BE2C (cell line): ENCODE data around the gene PSAPL1.

ENCODE experiments used
- DNase-seq: peaks from one replicate; pipeline ENCODE4 v3.0.0-alpha.2; 2020
- H3K27me3 ChIP-seq: fragments of 250-450 bp; sonication (Bioruptor Pico); 2 replicates; pipeline ENCODE4 v1.5.1; 2020; ENCODE audit warnings: mild to moderate bottlenecking
- H3K36me3 ChIP-seq: fragments of 250-450 bp; sonication (Bioruptor Pico); 2 replicates; pipeline ENCODE4 v1.5.1; 2020; ENCODE audit warnings: mild to moderate bottlenecking
- H3K4me1 ChIP-seq: fragments of 250-450 bp; sonication (Bioruptor Pico); 2 replicates; pipeline ENCODE4 v1.5.1; 2020
- H3K4me3 ChIP-seq: 2 replicates; pipeline ENCODE4 v1.5.1; 2011; ENCODE audit warnings: low read depth, low read length
- H3K9me3 ChIP-seq: fragments of 250-450 bp; sonication (Bioruptor Pico); 2 replicates; pipeline ENCODE4 v1.5.1; 2020
- CTCF ChIP-seq: IDR thresholded peaks from 2 replicates; pipeline ENCODE4 v1.5.1; 2012; ENCODE audit warnings: mild to moderate bottlenecking, low read depth, low read length

PSAPL1 gene

DNA sequence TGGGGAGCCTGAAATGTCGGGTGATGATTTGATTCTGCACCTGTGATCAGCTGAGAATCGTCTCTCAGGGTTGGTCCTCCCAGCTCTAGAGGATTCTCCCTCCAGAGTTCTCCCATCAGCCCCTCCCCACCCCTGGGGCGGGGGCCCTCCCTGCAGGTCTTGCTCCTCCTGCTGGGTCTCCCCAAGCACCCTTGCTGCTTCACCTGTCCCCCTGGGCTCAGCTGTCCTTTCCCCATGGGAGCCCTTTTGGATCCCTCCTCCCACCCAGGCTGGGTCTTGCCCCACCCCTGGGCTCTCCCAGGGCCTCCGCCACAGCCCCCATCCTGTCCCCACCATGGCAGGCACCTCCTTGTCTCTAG, 22.2 kb downstream of the PSAPL1 start:
- H3K27me3 ChIP-seq: no peaks in the 10 kb centered on the region
- no peaks in the 10 kb centered on the region for H3K36me3 ChIP-seq
- H3K4me1 ChIP-seq: no peaks in the 10 kb centered on the region
- peak; percentile 4 for DNase-seq
- TF ChIP-seq CTCF: no peak
- H3K4me3 ChIP-seq: no peak overlapping the region
- H3K9me3 ChIP-seq: no peaks in the 10 kb centered on the region

GRCh38 chr4:7411896-7412553, 22.7 kb downstream of the PSAPL1 start:
- no peaks in the 10 kb centered on the region for H3K36me3 ChIP-seq
- TF ChIP-seq CTCF: no peak
- H3K4me3 ChIP-seq: no peak overlapping the region
- no peaks in the 10 kb centered on the region; the same call in 1 of the 2 replicates for H3K27me3 ChIP-seq
- no peaks in the 10 kb centered on the region for H3K4me1 ChIP-seq
- H3K9me3 ChIP-seq: no peaks in the 10 kb centered on the region
- peak; percentile 5 for DNase-seq

- no peaks in the 10 kb centered on the region; the same call in 1 of the 2 replicates for H3K27me3 ChIP-seq
- DNase-seq: no peak
- no peaks in the 10 kb centered on the region for H3K9me3 ChIP-seq
- no peaks in the 10 kb centered on the region for H3K4me1 ChIP-seq
- no peak for TF ChIP-seq CTCF
- H3K4me3 ChIP-seq: no peak overlapping the region
- H3K36me3 ChIP-seq: no peaks in the 10 kb centered on the region
Measured at GRCh38 chr4:7411491-7411890, 23.2 kb downstream of the PSAPL1 start.

GRCh38 chr4:7410446-7410845, 24.3 kb downstream of the PSAPL1 start:
- H3K4me3 ChIP-seq: no peak overlapping the region
- TF ChIP-seq CTCF: no peak

GRCh38 chr4:7408166-7408565, 26.6 kb downstream of the PSAPL1 start:
- no peak overlapping the region for H3K4me3 ChIP-seq
- DNase-seq: no peak
- TF ChIP-seq CTCF: no peak
- H3K4me1 ChIP-seq: no peaks in the 10 kb centered on the region
- no peaks in the 10 kb centered on the region for H3K36me3 ChIP-seq
- no peaks in the 10 kb centered on the region; the same call in 1 of the 2 replicates for H3K27me3 ChIP-seq
- no peaks in the 10 kb centered on the region for H3K9me3 ChIP-seq

More at GRCh38 chr4:7410446-7410845, 24.3 kb downstream of the PSAPL1 start:
- no peaks in the 10 kb centered on the region for H3K9me3 ChIP-seq
- H3K4me1 ChIP-seq: no peaks in the 10 kb centered on the region
- DNase-seq: no peak
- no peaks in the 10 kb centered on the region; the same call in 1 of the 2 replicates for H3K27me3 ChIP-seq
- H3K36me3 ChIP-seq: no peaks in the 10 kb centered on the region

DNA sequence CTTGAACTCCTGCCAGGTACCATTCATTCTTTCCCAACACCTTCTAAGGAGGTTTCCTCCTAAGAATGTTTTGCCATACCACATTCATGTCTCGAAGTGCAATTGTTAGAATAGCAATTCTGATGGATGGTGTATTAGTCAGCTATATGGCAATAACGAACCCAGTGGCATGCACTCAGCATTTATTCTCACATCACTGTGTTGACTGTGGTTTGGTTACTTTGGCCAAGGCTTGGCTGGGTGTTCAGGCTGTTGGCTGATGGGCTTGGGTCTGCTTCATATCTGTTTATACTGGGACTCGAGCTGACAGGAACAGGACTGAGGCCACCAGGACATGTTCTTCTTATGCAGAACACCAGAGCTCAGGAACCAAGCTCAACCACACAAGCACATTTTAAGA, 31.7 kb downstream of the PSAPL1 start:
- TF ChIP-seq CTCF: no peak
- H3K9me3 ChIP-seq: no peaks in the 10 kb centered on the region
- H3K4me3 ChIP-seq: no peak overlapping the region
- no peaks in the 10 kb centered on the region; the same call in 1 of the 2 replicates for H3K27me3 ChIP-seq
- DNase-seq: no peak
- no peaks in the 10 kb centered on the region for H3K36me3 ChIP-seq
- H3K4me1 ChIP-seq: no peaks in the 10 kb centered on the region; the same call in 1 of the 2 replicates
